GM23338 (cell line): ENCODE data around the gene ZBTB5.

Experiments used
- CREB1 ChIP-seq: fragments of 250-450 bp; sonication (Bioruptor Pico); IDR thresholded peaks from 2 replicates; pipeline ENCODE4 v1.5.0; 2020; ENCODE audit warnings: low read depth, mild to moderate bottlenecking, moderate library complexity
- ETS1 ChIP-seq: IDR thresholded peaks from 2 replicates; pipeline ENCODE4 v1.6.1; 2016; ENCODE audit warnings: antibody characterized with exemption
- EZH2 ChIP-seq: fragments of 200-600 bp; sonication (generic); IDR thresholded peaks from one replicate; pipeline ENCODE4 v1.8.0; 2017; ENCODE audit warnings: antibody characterized with exemption, mild to moderate bottlenecking, low read depth; ENCODE audit not compliant: unreplicated experiment
- EZH2phosphoT487 ChIP-seq: fragments of 200-600 bp; sonication (generic); IDR thresholded peaks from one replicate; pipeline ENCODE4 v1.8.1; 2018; ENCODE audit warnings: antibody characterized with exemption; ENCODE audit not compliant: unreplicated experiment
- JUNB ChIP-seq: IDR thresholded peaks from one replicate; pipeline ENCODE4 v1.6.1; 2016; ENCODE audit warnings: antibody characterized with exemption; ENCODE audit not compliant: unreplicated experiment
- NANOG ChIP-seq: IDR thresholded peaks from 2 replicates; pipeline ENCODE4 v1.6.1; 2016; ENCODE audit warnings: antibody characterized with exemption, borderline replicate concordance
- POLR2AphosphoS5 ChIP-seq: IDR thresholded peaks from 2 replicates; pipeline ENCODE4 v1.6.1; 2016; ENCODE audit warnings: antibody characterized with exemption, low read depth
- STAT1 ChIP-seq: IDR thresholded peaks from one replicate; pipeline ENCODE4 v1.6.1; 2016; ENCODE audit warnings: antibody characterized with exemption; ENCODE audit not compliant: unreplicated experiment
- ZNF114 ChIP-seq: fragments of 250-450 bp; sonication (Bioruptor Pico); IDR thresholded peaks from 2 replicates; pipeline ENCODE4 v1.5.0; 2020; ENCODE audit warnings: mild to moderate bottlenecking, moderate library complexity
- ZNF331 ChIP-seq: fragments of 250-450 bp; sonication (Bioruptor Pico); IDR thresholded peaks from 2 replicates; pipeline ENCODE4 v1.5.0; 2020; ENCODE audit warnings: low read depth, mild to moderate bottlenecking, moderate library complexity
- TF ChIP-seq, protein P1 (sequence below), 2 experiments: fragments of 200-600 bp in 1 of 2; sonication (generic) in 1 of 2; conservative IDR thresholded peaks; 2 replicates each; pipeline versions ENCODE4 v1.5.1 to v1.6.1; 2016 to 2017; ENCODE audit warnings: antibody characterized with exemption in 2 of 2, low read depth in 2 of 2, mild to moderate bottlenecking in 2 of 2, moderate library complexity in 1 of 2
- TF ChIP-seq, protein P2 (sequence below): IDR thresholded peaks from one replicate; pipeline ENCODE4 v1.6.1; 2018; ENCODE audit warnings: antibody characterized with exemption; ENCODE audit not compliant: unreplicated experiment

GRCh38 chr9:37464426-37465248 is 613 bp downstream of the ZBTB5 start:
- TF ChIP-seq, protein P1, sequence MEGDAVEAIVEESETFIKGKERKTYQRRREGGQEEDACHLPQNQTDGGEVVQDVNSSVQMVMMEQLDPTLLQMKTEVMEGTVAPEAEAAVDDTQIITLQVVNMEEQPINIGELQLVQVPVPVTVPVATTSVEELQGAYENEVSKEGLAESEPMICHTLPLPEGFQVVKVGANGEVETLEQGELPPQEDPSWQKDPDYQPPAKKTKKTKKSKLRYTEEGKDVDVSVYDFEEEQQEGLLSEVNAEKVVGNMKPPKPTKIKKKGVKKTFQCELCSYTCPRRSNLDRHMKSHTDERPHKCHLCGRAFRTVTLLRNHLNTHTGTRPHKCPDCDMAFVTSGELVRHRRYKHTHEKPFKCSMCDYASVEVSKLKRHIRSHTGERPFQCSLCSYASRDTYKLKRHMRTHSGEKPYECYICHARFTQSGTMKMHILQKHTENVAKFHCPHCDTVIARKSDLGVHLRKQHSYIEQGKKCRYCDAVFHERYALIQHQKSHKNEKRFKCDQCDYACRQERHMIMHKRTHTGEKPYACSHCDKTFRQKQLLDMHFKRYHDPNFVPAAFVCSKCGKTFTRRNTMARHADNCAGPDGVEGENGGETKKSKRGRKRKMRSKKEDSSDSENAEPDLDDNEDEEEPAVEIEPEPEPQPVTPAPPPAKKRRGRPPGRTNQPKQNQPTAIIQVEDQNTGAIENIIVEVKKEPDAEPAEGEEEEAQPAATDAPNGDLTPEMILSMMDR (conservative IDR thresholded peaks at IDR 0.05; ENCODE audit: low read depth in 2 of 2): no peak
- TF ChIP-seq POLR2AphosphoS5: peak; percentile 56; the same call in 1 of the 2 replicates
- TF ChIP-seq EZH2: no peak
- TF ChIP-seq CREB1 (CRISPR knock-in tag): peak; percentile 11; the same call in 1 of the 2 replicates
- TF ChIP-seq EZH2phosphoT487: no peak
- no peak for TF ChIP-seq JUNB
- TF ChIP-seq ETS1: no peak
- TF ChIP-seq, protein P2, sequence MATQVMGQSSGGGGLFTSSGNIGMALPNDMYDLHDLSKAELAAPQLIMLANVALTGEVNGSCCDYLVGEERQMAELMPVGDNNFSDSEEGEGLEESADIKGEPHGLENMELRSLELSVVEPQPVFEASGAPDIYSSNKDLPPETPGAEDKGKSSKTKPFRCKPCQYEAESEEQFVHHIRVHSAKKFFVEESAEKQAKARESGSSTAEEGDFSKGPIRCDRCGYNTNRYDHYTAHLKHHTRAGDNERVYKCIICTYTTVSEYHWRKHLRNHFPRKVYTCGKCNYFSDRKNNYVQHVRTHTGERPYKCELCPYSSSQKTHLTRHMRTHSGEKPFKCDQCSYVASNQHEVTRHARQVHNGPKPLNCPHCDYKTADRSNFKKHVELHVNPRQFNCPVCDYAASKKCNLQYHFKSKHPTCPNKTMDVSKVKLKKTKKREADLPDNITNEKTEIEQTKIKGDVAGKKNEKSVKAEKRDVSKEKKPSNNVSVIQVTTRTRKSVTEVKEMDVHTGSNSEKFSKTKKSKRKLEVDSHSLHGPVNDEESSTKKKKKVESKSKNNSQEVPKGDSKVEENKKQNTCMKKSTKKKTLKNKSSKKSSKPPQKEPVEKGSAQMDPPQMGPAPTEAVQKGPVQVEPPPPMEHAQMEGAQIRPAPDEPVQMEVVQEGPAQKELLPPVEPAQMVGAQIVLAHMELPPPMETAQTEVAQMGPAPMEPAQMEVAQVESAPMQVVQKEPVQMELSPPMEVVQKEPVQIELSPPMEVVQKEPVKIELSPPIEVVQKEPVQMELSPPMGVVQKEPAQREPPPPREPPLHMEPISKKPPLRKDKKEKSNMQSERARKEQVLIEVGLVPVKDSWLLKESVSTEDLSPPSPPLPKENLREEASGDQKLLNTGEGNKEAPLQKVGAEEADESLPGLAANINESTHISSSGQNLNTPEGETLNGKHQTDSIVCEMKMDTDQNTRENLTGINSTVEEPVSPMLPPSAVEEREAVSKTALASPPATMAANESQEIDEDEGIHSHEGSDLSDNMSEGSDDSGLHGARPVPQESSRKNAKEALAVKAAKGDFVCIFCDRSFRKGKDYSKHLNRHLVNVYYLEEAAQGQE: no peak
- TF ChIP-seq STAT1: no peak
- no peak for TF ChIP-seq NANOG
- no peak for TF ChIP-seq ZNF114 (CRISPR knock-in tag)
- TF ChIP-seq ZNF331 (CRISPR knock-in tag): no peak
